Suppressor macrophage (primary cell): Measurements from ENCODE around the gene UBR2.
"Not testable (repeated sequence)": the region's sequence is repeated elsewhere in the genome, so short reads cannot be mapped to it uniquely, and the experiment has no call there.

Experiments
- DNase-seq, 4 experiments: peaks; one replicate each; pipeline ENCODE4 v3.0.0-alpha.2; 2020 to 2022

The UBR2 gene

DNA sequence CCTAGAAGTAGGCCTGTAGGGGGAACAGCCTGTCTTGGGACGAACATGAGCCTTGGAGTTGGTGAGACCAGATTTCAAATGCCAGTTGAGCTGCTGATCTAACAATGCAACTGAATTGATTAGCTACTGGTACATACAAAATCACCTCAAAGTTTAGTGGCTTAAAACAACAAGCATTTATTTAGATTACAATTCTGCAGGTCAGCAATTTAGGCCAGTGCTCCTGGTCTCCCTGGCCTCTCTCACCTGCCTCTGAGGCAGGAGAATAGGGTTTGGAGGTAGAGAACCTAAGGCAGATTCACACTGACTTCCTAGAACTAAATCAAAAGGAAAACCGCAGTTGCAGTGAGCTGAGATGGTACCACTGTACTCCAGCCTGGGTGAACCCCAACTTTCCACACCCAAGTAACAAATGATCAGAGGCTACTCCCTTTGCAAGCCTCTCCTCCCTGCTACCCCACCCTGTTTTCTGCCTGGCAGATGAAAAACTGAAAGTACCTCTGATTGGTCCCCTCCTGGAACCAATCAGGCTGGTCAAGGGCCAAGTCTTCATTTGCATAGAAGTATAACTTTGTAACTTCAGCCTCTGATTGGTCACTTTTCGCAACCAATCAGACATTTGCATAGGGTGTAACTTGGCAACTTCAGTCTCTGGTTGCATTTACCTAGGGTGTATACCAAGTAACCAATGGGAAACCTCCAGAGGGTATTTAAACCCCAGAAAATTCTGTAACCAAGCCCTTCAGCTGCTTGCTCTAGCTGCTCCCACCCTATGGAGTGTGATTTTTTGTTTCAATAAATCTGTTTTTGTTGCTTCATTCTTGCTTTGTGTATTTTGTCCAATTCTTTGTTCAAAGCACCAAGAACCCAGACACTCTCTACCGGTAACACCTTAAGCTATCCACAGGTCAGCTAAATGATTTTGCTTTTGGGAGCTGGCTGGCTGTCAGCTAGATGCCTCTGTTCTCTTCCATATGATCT is 8.1 kb upstream of the UBR2 start:
- DNase-seq: no peak

GRCh38 chr6:42556462-42556861 is 7.4 kb upstream of the UBR2 start:
- DNase-seq: no peak

- not testable (repeated sequence) for DNase-seq
These were observed 4.6 kb upstream of the UBR2 start for GRCh38 chr6:42559276-42559675.

DNA sequence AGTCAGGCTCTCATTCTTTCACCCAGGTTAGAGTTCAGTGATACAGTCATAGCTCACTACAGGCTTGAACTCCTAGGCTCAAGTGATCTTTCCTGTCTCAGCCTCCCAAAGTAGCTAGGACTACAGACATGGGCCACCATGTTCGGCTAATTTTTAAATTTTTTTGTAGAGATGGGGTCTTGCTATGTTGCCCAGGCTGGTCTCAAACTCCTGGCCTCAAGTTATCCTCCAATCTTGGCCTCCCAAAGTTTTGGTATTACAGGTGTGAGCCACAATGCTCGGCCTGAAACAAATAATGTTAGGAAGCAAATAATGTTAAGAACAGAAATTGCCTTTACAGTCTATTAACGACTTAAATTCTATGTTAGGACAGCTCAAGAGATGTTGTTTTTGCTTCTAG is 1.8 kb upstream of the UBR2 start:
- DNase-seq: no peak

GRCh38 chr6:42562788-42563405 is 932 bp upstream of the UBR2 start:
- no peak for DNase-seq

GRCh38 chr6:42564506-42564825 is 637 bp downstream of the UBR2 start:
- DNase-seq: no peak

GRCh38 chr6:42565823-42566613 is 2.2 kb downstream of the UBR2 start:
- no peak for DNase-seq

DNA sequence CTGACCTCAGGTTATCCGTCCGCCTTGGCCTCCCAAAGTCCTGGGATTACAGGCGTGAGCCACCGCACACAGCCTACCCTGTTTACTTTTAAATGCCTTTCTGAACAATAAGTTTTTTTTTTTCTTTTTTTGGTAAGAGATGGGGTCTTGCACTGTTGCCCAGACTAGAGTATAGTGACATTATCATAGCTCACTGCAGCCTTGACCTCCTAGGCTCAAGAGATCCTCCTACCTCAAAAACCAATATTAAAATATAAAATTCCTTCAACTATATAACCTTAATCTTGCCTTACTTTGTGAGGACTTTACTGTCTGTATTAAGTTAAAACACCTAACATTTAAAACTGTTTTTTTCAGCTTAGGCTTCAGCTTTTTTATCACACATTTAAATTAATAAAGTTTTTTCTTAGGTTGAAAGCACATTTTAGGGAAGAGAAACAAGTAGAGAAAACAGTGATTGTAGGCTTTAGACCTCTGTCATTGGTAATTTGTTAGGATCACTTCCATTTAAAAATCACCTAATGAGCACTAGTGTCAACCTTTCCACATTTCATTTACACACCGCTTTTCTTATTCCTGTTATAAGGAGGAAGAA is 2.9 kb downstream of the UBR2 start:
- no peak for DNase-seq

- not testable (repeated sequence) for DNase-seq
These were observed 3.4 kb downstream of the UBR2 start for GRCh38 chr6:42567237-42567636.

GRCh38 chr6:42569102-42570028 is 5.5 kb downstream of the UBR2 start:
- DNase-seq: peak; percentile 19 to 68 (median 44)

GRCh38 chr6:42571611-42572342 is 7.9 kb downstream of the UBR2 start:
- no peak for DNase-seq

- DNase-seq: peak; percentile 15 to 47 (median 34)
These were observed 8.7 kb downstream of the UBR2 start for GRCh38 chr6:42572523-42572922.

GRCh38 chr6:42576538-42576937 is 12.7 kb downstream of the UBR2 start:
- DNase-seq: not testable (repeated sequence)

- DNase-seq: no peak
These were observed 34.5 kb downstream of the UBR2 start for GRCh38 chr6:42598300-42598699.

- DNase-seq: no peak
These were observed 35.7 kb downstream of the UBR2 start for GRCh38 chr6:42599558-42599957.

- no peak for DNase-seq
These were observed 40.3 kb downstream of the UBR2 start for GRCh38 chr6:42604150-42604549.

GRCh38 chr6:42604699-42605098 is 40.9 kb downstream of the UBR2 start:
- not testable (repeated sequence) for DNase-seq

DNA sequence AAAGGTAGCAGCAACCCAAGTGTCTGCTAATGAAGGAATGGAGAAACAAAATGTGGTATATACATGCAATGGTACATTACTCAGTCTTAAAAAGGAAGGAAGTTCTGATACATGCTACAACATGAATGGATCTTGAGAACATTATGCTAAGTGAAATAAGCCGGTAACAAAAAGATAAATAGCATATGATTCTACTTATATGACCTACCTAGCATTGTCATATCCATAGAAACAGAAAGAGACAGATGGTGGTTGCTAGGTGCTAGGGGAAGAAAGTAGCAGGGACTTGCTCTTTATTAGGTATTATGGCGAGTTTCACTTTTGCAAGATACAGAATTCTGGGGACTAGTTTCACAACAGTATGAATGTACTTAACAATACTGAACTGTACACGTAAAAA is 46.6 kb downstream of the UBR2 start:
- DNase-seq: no peak

- DNase-seq: no peak
These were observed 51.7 kb downstream of the UBR2 start for GRCh38 chr6:42615518-42615917.

DNA sequence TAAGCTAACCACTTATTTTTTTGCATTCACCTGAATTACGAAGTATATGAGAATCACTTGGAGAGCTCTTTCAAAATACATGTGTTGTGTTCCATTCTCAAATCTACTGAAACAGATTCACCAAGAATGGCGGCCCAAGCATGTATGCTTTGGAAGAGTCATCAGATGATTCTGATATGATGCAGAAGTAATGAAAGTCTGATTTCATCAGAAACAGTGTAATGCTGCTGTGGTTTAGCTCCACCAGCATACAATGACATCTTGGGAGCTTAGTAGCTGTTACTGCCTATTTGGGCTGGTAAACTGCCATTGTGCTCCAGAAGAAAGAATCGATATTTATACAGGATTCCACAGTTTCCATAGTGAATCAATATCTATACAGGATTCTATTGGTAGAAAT is 52.9 kb downstream of the UBR2 start:
- no peak for DNase-seq

GRCh38 chr6:42618105-42618504 is 54.3 kb downstream of the UBR2 start:
- DNase-seq: no peak
